Left lung (tissue), 10 donors: Measurements from ENCODE around the gene PSRC1. TPM values are rescaled to one million over a fixed set of nuclear protein-coding genes. Genes with fewer than 3 reads are reported as not detected.

Experiments
- ATAC-seq: fragments of 200-7000 bp; cut with Tn5 transposase; one replicate; pipeline ENCODE4 v1.9.1; 2020; ENCODE audit warnings: moderate library complexity
- DNase-seq, 4 donors: peaks; one replicate each; pipeline ENCODE4 v3.0.0-alpha.2; 2013 to 2020
- H3K27ac ChIP-seq, 2 donors: fragments of 200-600 bp; sonication (generic) in 1 of 2; one replicate each; pipeline versions ENCODE4 v1.5.0 to v1.8.0; 2020 to 2021
- H3K27me3 ChIP-seq, 2 donors: fragments of 200-600 bp; sonication (generic) in 1 of 2; one replicate each; pipeline versions ENCODE4 v1.5.0 to v1.8.0; 2020 to 2021
- H3K36me3 ChIP-seq, 2 donors: fragments of 200-600 bp; sonication (generic) in 1 of 2; one replicate each; pipeline versions ENCODE4 v1.5.0 to v1.8.0; 2020 to 2021
- H3K4me1 ChIP-seq, 2 donors: fragments of 200-600 bp; one replicate each; pipeline ENCODE4 v1.8.0; 2021
- H3K4me3 ChIP-seq, 2 donors: fragments of 200-600 bp; sonication (generic) in 1 of 2; one replicate each; pipeline versions ENCODE4 v1.5.0 to v1.8.0; 2020 to 2021; ENCODE audit warnings: mild to moderate bottlenecking in 1 of 2
- H3K9me3 ChIP-seq, 2 donors: fragments of 200-600 bp; sonication (generic) in 1 of 2; one replicate each; pipeline versions ENCODE4 v1.5.0 to v1.8.0; 2020 to 2021
- CTCF ChIP-seq, 2 donors: fragments of 200-600 bp; sonication (generic) in 1 of 2; IDR thresholded peaks; one replicate each; pipeline versions ENCODE4 v1.5.0 to v1.8.0; 2021; ENCODE audit warnings: antibody characterized with exemption in 2 of 2
- intact Hi-C, 2 donors: fragments of 100-400 bp; cut with DNase I; formaldehyde crosslinking; loops; one replicate each; pipeline versions ENCODE4 v1.11.2 to v1.14.2; 2022
- polyA plus RNA-seq, 6 donors: library from polyadenylated mRNA; unstranded; fragments of 120-200 nt; gene quantifications; one replicate each; pipeline ENCODE4 v1.2.1, GENCODE V29; 2013; ENCODE audit not compliant: insufficient read length in 6 of 6
- total RNA-seq, 2 donors: library from RNA; stranded (reverse); fragmentation: NEBNext Ultra II Directional; extraction: Animal tissue kit (Norgen Biotek cat#: 25700); gene quantifications; one replicate each; pipeline ENCODE4 v1.2.1, GENCODE V29; 2021
- donor health status: DM: no; HTN: yes; CAD: no.
- donor health status: DM: no; HTN: no; CAD: no.

Gene PSRC1
- total and polyA plus RNA-seq, 8 donors: 4.2 to 53.0 (median 37.7) TPM

GRCh38 chr1:109246141-109246551, 36.8 kb downstream of the PSRC1 start:
- ATAC-seq: no peak

GRCh38 chr1:109243860-109244552, 38.9 kb downstream of the PSRC1 start:
- intact Hi-C loops: no loop called here
- ATAC-seq (no peak), DNase-seq (no peak)
- Histone ChIP-seq H3K27me3 (peaks cover 0 to 49% of the 10 kb centered on the region in 2 donors), H3K4me3 (no peak overlapping the region), H3K36me3 (peaks cover 0 to 9% of the 10 kb centered on the region in 2 donors), H3K9me3 (no peaks in the 10 kb centered on the region), H3K4me1 (peaks cover 19 to 22% of the 10 kb centered on the region in 2 donors), H3K27ac (no peak overlapping the region)
- TF ChIP-seq CTCF (IDR thresholded peaks at IDR 0.05): no peak

More at GRCh38 chr1:109246141-109246551, 36.8 kb downstream of the PSRC1 start:
- no peak for TF ChIP-seq CTCF (IDR thresholded peaks at IDR 0.05)
- no peak for DNase-seq
- intact Hi-C loops: no loop called here
- no peak overlapping the region for H3K4me3 ChIP-seq
- H3K27ac ChIP-seq: no peak overlapping the region
- H3K9me3 ChIP-seq: no peaks in the 10 kb centered on the region
- no peaks in the 10 kb centered on the region for H3K36me3 ChIP-seq
- H3K4me1 ChIP-seq: peaks cover 15 to 21% of the 10 kb centered on the region in 2 donors
- H3K27me3 ChIP-seq: peaks cover 0 to 63% of the 10 kb centered on the region in 2 donors

- H3K36me3 ChIP-seq: peaks cover 0 to 17% of the 10 kb centered on the region in 2 donors
- no peaks in the 10 kb centered on the region for H3K9me3 ChIP-seq
- H3K4me3 ChIP-seq: no peak overlapping the region
- no peak for ATAC-seq
- intact Hi-C loops: no loop called here
- no peak for DNase-seq
- no peak overlapping the region for H3K27ac ChIP-seq
- no peak for TF ChIP-seq CTCF (IDR thresholded peaks at IDR 0.05)
- H3K4me1 ChIP-seq: peaks cover 17 to 19% of the 10 kb centered on the region in 2 donors
- peaks cover 0 to 41% of the 10 kb centered on the region in 2 donors for H3K27me3 ChIP-seq
Measured at GRCh38 chr1:109243221-109243620, 39.7 kb downstream of the PSRC1 start.

GRCh38 chr1:109242387-109242786, 40.6 kb downstream of the PSRC1 start:
- Histone ChIP-seq H3K4me3 (no peak overlapping the region), H3K4me1 (peaks cover 17 to 19% of the 10 kb centered on the region in 2 donors), H3K9me3 (no peaks in the 10 kb centered on the region), H3K36me3 (peaks cover 0 to 25% of the 10 kb centered on the region in 2 donors), H3K27ac (no peak overlapping the region), H3K27me3 (peaks cover 0 to 38% of the 10 kb centered on the region in 2 donors)
- intact Hi-C loops: no loop called here
- ATAC-seq (no peak), DNase-seq (peak in 2 of 4 donors; percentile 57)
- no peak for TF ChIP-seq CTCF (IDR thresholded peaks at IDR 0.05)

GRCh38 chr1:109241841-109242345, 41.1 kb downstream of the PSRC1 start:
- TF ChIP-seq CTCF (IDR thresholded peaks at IDR 0.05): no peak

More at GRCh38 chr1:109241841-109242345, 41.1 kb downstream of the PSRC1 start:
- Histone ChIP-seq H3K4me3 (no peak overlapping the region), H3K27ac (no peak overlapping the region), H3K4me1 (peaks cover 17 to 19% of the 10 kb centered on the region in 2 donors), H3K27me3 (peaks cover 0 to 38% of the 10 kb centered on the region in 2 donors), H3K9me3 (no peaks in the 10 kb centered on the region), H3K36me3 (peaks cover under 1 to 30% of the 10 kb centered on the region in 2 donors)
- intact Hi-C loops: no loop called here
- DNase-seq: peak in 1 of 4 donors; percentile 10
- ATAC-seq: no peak
